Bronchial epithelial cell (primary cell): ENCODE data around the gene CSF1. TPM values are rescaled to one million over a fixed set of nuclear protein-coding genes. Genes with fewer than 3 reads are reported as not detected.

Experiments used
- DNase-seq: peaks from one replicate; pipeline ENCODE4 v3.0.0-alpha.2; 2010; ENCODE audit warnings: low read depth
- FAIRE-seq: peaks from 2 replicates; lab custom pipeline; 2011; peaks lifted over from hg19 to GRCh38; lab: Jason Lieb, UNC
- H3K27me3 ChIP-seq: 2 replicates; pipeline ENCODE4 v1.5.1; 2011; ENCODE audit warnings: low read length; ENCODE audit not compliant: control insufficient read depth, insufficient read depth
- H3K36me3 ChIP-seq: 2 replicates; pipeline ENCODE4 v1.5.1; 2011; ENCODE audit warnings: low read length; ENCODE audit not compliant: control insufficient read depth, insufficient read depth
- H3K4me3 ChIP-seq: 2 replicates; pipeline ENCODE4 v1.5.1; 2011; ENCODE audit warnings: mild to moderate bottlenecking, low read depth, low read length, control low read depth
- CTCF ChIP-seq: IDR thresholded peaks from 2 replicates; pipeline ENCODE4 v1.5.1; 2011; ENCODE audit warnings: mild to moderate bottlenecking, moderate library complexity, low read length, control low read depth, inconsistent platforms; ENCODE audit not compliant: insufficient read depth, severe bottlenecking
- total RNA-seq: library from RNA; depleted of rRNA; stranded (reverse); fragments of >200 nt; gene quantifications from 2 replicates; pipeline ENCODE4 v1.2.1, GENCODE V29; 2014

The CSF1 gene
- total RNA-seq, 1 donor from 2014 or later: 1.1 TPM

DNA sequence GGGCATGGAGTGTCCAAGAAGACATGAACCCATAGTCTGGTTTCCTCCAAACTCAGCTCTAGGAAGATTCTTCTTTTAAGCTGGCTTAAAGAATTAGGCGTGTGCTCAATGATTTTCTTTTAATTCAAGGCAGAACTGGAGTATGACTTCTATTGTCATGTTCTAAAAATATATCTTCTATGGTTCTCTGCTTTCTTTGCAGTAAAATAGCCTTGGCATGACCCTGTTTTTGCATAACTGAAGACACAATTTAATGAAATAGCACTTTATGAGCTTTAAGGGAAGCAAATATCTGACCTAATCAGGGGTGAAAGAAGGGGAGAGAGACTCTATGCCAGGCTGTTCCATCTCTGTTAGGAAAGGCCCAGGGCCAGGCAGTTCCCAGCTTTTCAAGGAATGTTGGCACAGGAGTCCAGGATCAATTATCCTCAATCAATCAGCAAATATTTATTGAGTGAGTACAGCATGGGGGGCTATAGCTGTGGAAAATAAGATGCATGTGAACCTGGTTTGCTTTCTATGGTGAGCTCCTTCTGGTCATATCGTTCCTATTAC, 7.2 kb upstream of the CSF1 start:
- FAIRE-seq: no peak
- H3K27me3 ChIP-seq: peaks cover 2% of the 10 kb centered on the region

GRCh38 chr1:109904105-109904817, 6.4 kb upstream of the CSF1 start:
- FAIRE-seq: no peak
- TF ChIP-seq CTCF: no peak
- DNase-seq: no peak

More for the DNA sequence above, 7.2 kb upstream of the CSF1 start:
- no peak for TF ChIP-seq CTCF
- no peaks in the 10 kb centered on the region for H3K36me3 ChIP-seq
- H3K4me3 ChIP-seq: no peak overlapping the region
- no peak for DNase-seq

DNA sequence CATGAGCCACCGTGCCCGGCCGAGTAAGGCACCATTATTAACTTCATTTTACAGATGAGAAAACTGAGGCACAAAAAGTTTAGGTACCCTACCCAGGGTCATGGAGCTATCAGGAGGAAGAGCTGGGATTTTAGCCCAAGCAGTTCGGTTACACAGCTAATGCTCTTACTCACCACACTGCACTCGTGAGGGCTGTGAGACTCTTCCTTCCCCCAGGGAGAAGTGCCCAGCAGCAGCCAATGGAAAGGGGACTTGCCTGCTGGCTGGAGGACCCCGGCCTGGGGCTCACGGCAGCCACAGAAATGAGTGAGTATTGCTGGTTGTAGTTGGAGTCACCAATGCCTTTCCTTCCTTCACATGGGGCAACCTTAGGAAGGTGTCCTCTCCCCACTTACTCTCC, 5.2 kb upstream of the CSF1 start:
- H3K36me3 ChIP-seq: no peaks in the 10 kb centered on the region
- FAIRE-seq: no peak
- H3K4me3 ChIP-seq: no peak overlapping the region
- no peak for DNase-seq
- H3K27me3 ChIP-seq: peaks cover 2% of the 10 kb centered on the region
- TF ChIP-seq CTCF: no peak

More at GRCh38 chr1:109904105-109904817, 6.4 kb upstream of the CSF1 start:
- H3K36me3 ChIP-seq: no peaks in the 10 kb centered on the region
- H3K4me3 ChIP-seq: no peak overlapping the region
- peaks cover 2% of the 10 kb centered on the region for H3K27me3 ChIP-seq

DNA sequence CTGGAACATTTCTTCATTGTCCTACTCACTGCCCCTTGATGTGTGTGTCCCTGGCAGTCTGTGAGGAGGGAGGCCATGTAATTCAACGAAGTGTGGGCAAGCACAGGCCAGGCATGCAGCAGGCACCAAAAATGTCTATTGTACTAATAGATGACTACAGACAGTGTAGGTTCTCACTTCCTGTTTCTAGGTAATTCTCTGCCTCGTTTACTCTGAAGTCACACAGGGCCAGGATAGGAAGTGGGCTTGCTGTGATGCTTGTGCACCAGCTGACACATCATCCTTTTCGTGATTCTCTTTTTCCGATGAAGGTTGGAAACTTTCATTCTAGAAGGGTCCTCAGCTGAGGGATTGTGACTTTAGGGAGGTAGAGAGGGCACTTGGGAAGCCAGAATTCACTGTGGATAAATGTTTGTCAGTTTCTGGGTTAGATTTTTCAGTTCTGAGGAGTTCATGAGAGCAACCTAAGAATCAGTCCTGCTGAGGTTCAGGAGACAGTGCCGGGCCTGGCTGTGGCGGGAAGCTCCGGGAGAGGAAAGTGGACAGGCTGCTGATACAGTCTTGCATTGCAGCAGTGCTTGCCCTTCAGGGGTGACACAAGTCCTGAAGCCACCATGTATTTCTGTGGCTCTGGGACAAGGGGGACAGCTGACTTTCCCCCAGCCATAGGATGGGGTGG, 4.3 kb upstream of the CSF1 start:
- H3K4me3 ChIP-seq: no peak overlapping the region
- DNase-seq: no peak
- peaks cover 2% of the 10 kb centered on the region for H3K27me3 ChIP-seq
- TF ChIP-seq CTCF: no peak
- no peak for FAIRE-seq
- H3K36me3 ChIP-seq: no peaks in the 10 kb centered on the region

DNA sequence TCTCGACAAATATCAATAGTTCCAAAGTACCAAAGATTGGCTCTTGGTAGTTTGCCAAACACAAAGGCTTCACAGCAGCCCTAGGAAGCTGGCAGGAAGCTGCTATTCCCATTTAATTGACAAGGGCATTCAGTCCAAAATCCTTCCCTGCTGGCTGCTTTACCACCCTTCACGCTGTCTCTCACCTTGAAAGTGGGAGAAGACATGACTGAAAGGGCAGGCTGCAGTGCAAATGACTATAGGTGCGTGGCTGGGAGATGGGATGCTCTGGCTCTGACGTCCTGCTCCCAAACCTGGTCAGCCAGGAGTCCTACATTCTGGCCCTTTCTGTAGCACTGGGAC, 3.8 kb upstream of the CSF1 start:
- H3K27me3 ChIP-seq: peaks cover 2% of the 10 kb centered on the region
- no peak for FAIRE-seq
- no peak for TF ChIP-seq CTCF
- DNase-seq: no peak
- no peaks in the 10 kb centered on the region for H3K36me3 ChIP-seq
- no peak overlapping the region for H3K4me3 ChIP-seq
